OCI-LY7 (cell line): Measurements from ENCODE around the gene EBF3. TPM values are rescaled to one million over a fixed set of nuclear protein-coding genes. Genes with fewer than 3 reads are reported as not detected.

Experiments
- BruUV-seq: library from RNA; stranded (reverse); fragments of 400-500 nt; replicated peaks from 2 replicates; lab custom pipeline; 2021; lab: Mats Ljungman, UMichigan
- CTCF ChIA-PET: fragments of 300-600 bp; sonication (Branson Sonifier 250); formaldehyde crosslinking; loops from one replicate; lab custom pipeline; 2022; ENCODE audit warnings: antibody characterized with exemption; ENCODE audit not compliant: unreplicated experiment; lab: Charles Lee
- POLR2A ChIA-PET: fragments of 300-600 bp; sonication (Branson Sonifier 250); formaldehyde crosslinking; loops from one replicate; lab custom pipeline; 2022; ENCODE audit warnings: antibody characterized with exemption; lab: Charles Lee
- DNase-seq: peaks from one replicate; pipeline ENCODE4 v3.0.0-alpha.2; 2015; ENCODE audit warnings: low spot score
- H2AFZ ChIP-seq: fragments of 200-600 bp; sonication (generic), shearing (Covaris generic); 2 replicates; pipeline ENCODE4 v1.6.1; 2014; ENCODE audit warnings: mild to moderate bottlenecking, antibody characterized with exemption, low read length, moderate library complexity
- H3K27ac ChIP-seq: fragments of 200-600 bp; sonication (generic); 2 replicates; pipeline ENCODE4 v1.5.1; 2014; ENCODE audit warnings: mixed run types, low read depth, mild to moderate bottlenecking, moderate library complexity, low read length, inconsistent platforms; ENCODE audit not compliant: poor library complexity, severe bottlenecking
- H3K36me3 ChIP-seq: fragments of 200-600 bp; sonication (generic); 2 replicates; pipeline ENCODE4 v1.6.1; 2014; ENCODE audit warnings: mild to moderate bottlenecking, antibody characterized with exemption, low read length, moderate library complexity, mixed read lengths; ENCODE audit not compliant: insufficient read depth
- H3K4me1 ChIP-seq: fragments of 200-600 bp; sonication (generic); 2 replicates; pipeline ENCODE4 v1.5.1; 2014; ENCODE audit warnings: mild to moderate bottlenecking, low read length; ENCODE audit not compliant: insufficient read depth, poor library complexity, severe bottlenecking
- H3K4me2 ChIP-seq: fragments of 200-600 bp; sonication (generic); 2 replicates; pipeline ENCODE4 v1.6.1; 2014; ENCODE audit warnings: mild to moderate bottlenecking, low read length
- H3K4me3 ChIP-seq: fragments of 200-600 bp; sonication (generic); 2 replicates; pipeline ENCODE4 v1.5.1; 2014; ENCODE audit warnings: mild to moderate bottlenecking, low read depth, low read length; ENCODE audit not compliant: poor library complexity, severe bottlenecking
- H3K79me2 ChIP-seq: fragments of 200-600 bp; sonication (generic); 2 replicates; pipeline ENCODE4 v1.6.1; 2016; ENCODE audit warnings: low read depth, mild to moderate bottlenecking, low read length, moderate library complexity, mixed read lengths; ENCODE audit not compliant: insufficient read depth
- H3K9me2 ChIP-seq: fragments of 200-600 bp; sonication (generic); 2 replicates; pipeline ENCODE4 v1.6.1; 2016; ENCODE audit warnings: mild to moderate bottlenecking, low read length, mixed read lengths; ENCODE audit not compliant: insufficient read depth
- H3K9me3 ChIP-seq: fragments of 200-600 bp; sonication (generic); 2 replicates; pipeline ENCODE4 v1.6.1; 2014; ENCODE audit warnings: mild to moderate bottlenecking, mixed run types, low read length, mixed read lengths
- H4K20me1 ChIP-seq: fragments of 200-600 bp; sonication (generic); 2 replicates; pipeline ENCODE4 v1.6.1; 2014; ENCODE audit warnings: mild to moderate bottlenecking, antibody characterized with exemption, low read length, moderate library complexity, mixed read lengths; ENCODE audit not compliant: insufficient read depth
- CTCF ChIP-seq: fragments of 200-600 bp; sonication (generic); conservative IDR thresholded peaks from 2 replicates; pipeline ENCODE4 v1.5.1; 2014; ENCODE audit warnings: mild to moderate bottlenecking, antibody characterized with exemption, low read length, moderate library complexity, mixed read lengths
- EZH2phosphoT487 ChIP-seq: fragments of 200-600 bp; sonication (generic); IDR thresholded peaks from 2 replicates; pipeline ENCODE4 v1.6.1; 2018; ENCODE audit warnings: low read depth, borderline replicate concordance, mild to moderate bottlenecking, mixed run types, antibody characterized with exemption, low read length, moderate library complexity, mixed read lengths
- intact Hi-C: fragments of 100-400 bp; cut with micrococcal nuclease; formaldehyde crosslinking; loops from one replicate; pipeline ENCODE4 v1.10.0; 2022; ENCODE audit not compliant: unreplicated experiment
- total RNA-seq, 2 experiments: library from RNA; depleted of rRNA in 1 of 2; stranded (reverse); fragments of >200 nt in 1 of 2; shearing (Covaris generic) in 1 of 2; gene quantifications; 2 replicates each; pipeline ENCODE4 v1.2.3, GENCODE V29; 2014 to 2022

The EBF3 gene
- total RNA-seq, 2 experiments from 2014 or later: not detected

DNA sequence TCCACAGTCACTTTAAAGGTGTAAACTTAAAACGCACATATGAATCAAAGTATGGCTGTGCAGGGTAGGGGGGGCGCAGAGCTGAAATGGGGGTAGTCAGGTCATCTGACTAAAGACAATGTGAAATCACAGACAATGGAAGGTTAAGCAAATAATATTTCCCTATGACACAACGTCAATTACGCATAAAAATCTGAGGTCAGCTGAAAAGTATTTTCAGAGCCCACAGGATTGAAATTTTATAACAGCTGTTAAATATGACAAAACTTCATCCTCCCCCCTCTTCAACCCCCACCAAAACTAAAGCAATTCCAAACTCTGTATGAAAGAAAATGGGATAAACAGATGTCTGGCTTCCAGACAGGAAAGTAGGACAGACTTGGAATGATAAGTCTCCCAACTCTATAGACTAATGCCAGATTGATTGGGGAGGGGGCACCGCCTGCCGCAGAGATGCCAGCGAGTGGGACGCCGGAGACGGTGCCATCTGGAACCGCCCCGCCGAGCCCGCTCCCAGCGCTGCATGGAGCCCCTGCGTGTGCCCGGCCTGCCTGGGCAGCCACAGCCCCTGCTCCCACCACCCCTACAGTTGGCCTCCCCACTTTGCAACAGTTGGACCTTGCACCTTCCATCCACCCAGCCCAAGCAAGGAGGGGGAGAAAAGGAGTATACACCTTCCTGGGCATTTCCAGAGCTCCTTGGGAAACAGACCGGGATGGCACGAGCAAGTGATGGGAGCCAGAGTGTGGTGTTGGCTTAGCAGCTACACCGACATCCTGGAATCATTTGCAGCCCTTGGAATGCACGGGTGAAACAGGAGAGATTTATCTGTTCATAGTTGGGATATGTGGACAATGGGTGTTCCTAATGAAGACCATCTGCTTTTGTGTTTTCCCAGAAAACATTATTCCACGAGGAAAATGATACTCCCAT is 10.7 kb downstream of the EBF3 start:
- no peak overlapping the region for H2AFZ ChIP-seq
- ChIA-PET POLR2A (no interaction called here), CTCF (no interaction called here)
- H3K9me2 ChIP-seq: no peaks in the 10 kb centered on the region
- no peaks in the 10 kb centered on the region for H3K9me3 ChIP-seq
- H3K27ac ChIP-seq: no peak overlapping the region
- H4K20me1 ChIP-seq: no peaks in the 10 kb centered on the region
- no peak for DNase-seq
- H3K36me3 ChIP-seq: no peaks in the 10 kb centered on the region
- no peaks in the 10 kb centered on the region for H3K79me2 ChIP-seq
- TF ChIP-seq EZH2phosphoT487 (no peak), CTCF (no peak)
- intact Hi-C loops: no loop called here
- H3K4me1 ChIP-seq: no peaks in the 10 kb centered on the region
- no TSS peak for BruUV-seq
- H3K4me3 ChIP-seq: no peak overlapping the region
- H3K4me2 ChIP-seq: no peak overlapping the region

DNA sequence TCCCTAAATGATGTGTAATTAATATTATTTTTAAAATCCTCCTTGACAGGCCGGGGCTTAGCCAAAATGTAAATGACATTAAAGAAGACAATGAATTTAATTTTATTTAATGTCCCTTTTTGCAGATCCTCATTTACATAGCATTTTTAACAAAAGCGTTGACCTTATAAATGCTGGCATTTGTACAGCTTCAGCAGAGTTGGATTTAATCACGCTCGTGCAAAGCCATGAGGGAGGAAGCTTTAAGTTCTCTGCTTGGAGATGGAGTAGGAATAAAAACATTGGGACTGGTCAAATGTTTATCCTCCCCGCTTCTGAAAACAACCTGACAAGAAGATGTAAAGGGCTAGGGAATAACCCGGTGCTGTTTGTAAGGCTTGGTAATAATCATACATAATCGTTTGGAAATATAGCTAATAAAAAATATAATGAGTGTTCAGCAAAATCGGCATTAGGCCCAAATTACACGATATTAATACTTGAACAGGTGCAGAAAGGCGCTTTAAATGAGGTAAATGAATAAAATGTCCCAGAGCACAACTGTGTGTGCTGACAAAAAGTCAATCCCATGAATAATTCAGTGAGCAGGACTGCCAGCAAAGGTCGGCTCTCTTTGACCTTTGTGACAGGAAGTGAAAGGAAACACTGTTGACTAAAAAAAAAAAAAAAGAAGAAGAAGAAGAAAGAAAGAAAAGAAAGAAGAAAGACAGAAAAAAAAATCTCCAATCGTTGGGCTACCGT is 11.5 kb downstream of the EBF3 start:
- BruUV-seq: no TSS peak
- DNase-seq: no peak
- Histone ChIP-seq H4K20me1 (no peaks in the 10 kb centered on the region), H3K4me3 (no peak overlapping the region), H3K4me2 (no peak overlapping the region), H3K79me2 (no peaks in the 10 kb centered on the region), H3K9me3 (no peaks in the 10 kb centered on the region), H3K9me2 (no peaks in the 10 kb centered on the region), H3K4me1 (no peaks in the 10 kb centered on the region), H3K27ac (no peak overlapping the region), H2AFZ (no peak overlapping the region), H3K36me3 (no peaks in the 10 kb centered on the region)
- intact Hi-C loops: no loop called here
- ChIA-PET POLR2A (no interaction called here), CTCF (no interaction called here)
- no peak for TF ChIP-seq EZH2phosphoT487
- TF ChIP-seq CTCF: no peak

DNA sequence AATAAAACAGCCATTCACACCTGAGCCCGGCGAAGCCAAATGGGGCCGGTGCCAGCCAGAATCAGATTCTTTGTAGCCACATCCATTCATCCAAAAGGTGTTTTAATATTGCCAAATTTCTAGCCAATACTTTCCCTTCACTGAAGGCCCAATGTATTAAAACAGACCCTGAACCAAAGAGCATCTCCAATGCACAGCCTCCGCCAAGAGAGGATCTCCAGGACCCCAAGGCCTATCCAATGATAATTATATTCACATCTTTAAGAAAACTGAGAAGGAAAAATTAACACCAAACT is 12.2 kb downstream of the EBF3 start:
- Histone ChIP-seq H3K4me3 (no peak overlapping the region), H3K36me3 (no peaks in the 10 kb centered on the region), H3K9me3 (no peaks in the 10 kb centered on the region), H3K4me1 (no peaks in the 10 kb centered on the region), H3K79me2 (no peaks in the 10 kb centered on the region), H3K4me2 (no peak overlapping the region), H3K9me2 (no peaks in the 10 kb centered on the region), H4K20me1 (no peaks in the 10 kb centered on the region), H3K27ac (no peak overlapping the region), H2AFZ (no peak overlapping the region)
- no peak for TF ChIP-seq CTCF
- TF ChIP-seq EZH2phosphoT487: no peak
- no peak for DNase-seq
- POLR2A ChIA-PET: no interaction called here
- no TSS peak for BruUV-seq
- CTCF ChIA-PET: no interaction called here
- intact Hi-C loops: no loop called here
